Esophagus squamous epithelium (tissue), 5 donors: ENCODE results near the gene ATXN2. TPM values are rescaled to one million over a fixed set of nuclear protein-coding genes. Genes with fewer than 3 reads are reported as not detected.
A peak's percentile ranks its signal among the peaks of the same experiment; 100 is the strongest.

ENCODE experiments used
- DNase-seq: peaks from one replicate; lab custom pipeline; 2025; lab: John Stamatoyannopoulos, UW
- H3K27ac ChIP-seq, 4 donors: fragments of 200-600 bp; sonication (generic); one replicate each; pipeline ENCODE4 v1.5.1; 2016 to 2019; ENCODE audit warnings: mild to moderate bottlenecking in 1 of 4
- H3K27me3 ChIP-seq, 4 donors: fragments of 200-600 bp; sonication (generic); 1 replicate in 3 of 4; 2 replicates in 1 of 4; pipeline versions ENCODE4 v1.5.1 to v1.6.0; 2017 to 2021; ENCODE audit warnings: antibody characterized with exemption in 1 of 4
- H3K36me3 ChIP-seq, 3 donors: fragments of 200-600 bp; sonication (generic); one replicate each; pipeline ENCODE4 v1.5.1; 2016 to 2019
- H3K4me1 ChIP-seq, 3 donors: fragments of 200-600 bp; sonication (generic); one replicate each; pipeline ENCODE4 v1.5.1; 2017 to 2019
- H3K4me3 ChIP-seq, 4 donors: fragments of 200-600 bp; sonication (generic); 1 replicate in 3 of 4; 2 replicates in 1 of 4; pipeline ENCODE4 v1.5.1; 2016 to 2019; ENCODE audit warnings: mild to moderate bottlenecking in 2 of 4, moderate library complexity in 1 of 4
- H3K9me3 ChIP-seq, 3 donors: fragments of 200-600 bp; sonication (generic); one replicate each; pipeline ENCODE4 v1.5.1; 2016 to 2019
- POLR2A ChIP-seq, 4 donors: fragments of 450-650 bp; IDR thresholded peaks; one replicate each; pipeline ENCODE4 v1.6.1; 2017; ENCODE audit warnings: antibody characterized with exemption in 4 of 4, mild to moderate bottlenecking in 4 of 4, moderate library complexity in 3 of 4
- WGBS, 2 donors: methylation state at CpG; one replicate each; pipeline ENCODE4 v1.1.5; 2018; 5-methylcytosine and 5-hydroxymethylcytosine counted together
- intact Hi-C: fragments of 100-400 bp; cut with DNase I; formaldehyde crosslinking; loops from one replicate; pipeline ENCODE4 v1.15.0; 2022
- total RNA-seq, 4 donors: library from RNA; depleted of rRNA; stranded (reverse); fragments of >200 nt; gene quantifications; one replicate each; pipeline ENCODE4 v1.1.0, GENCODE V29; 2016
- TF ChIP-seq, protein P1 (sequence below), 6 experiments: fragments of 450-650 bp in 4 of 6; fragments of 200-600 bp in 2 of 6; sonication (generic) in 2 of 6; IDR thresholded peaks; one replicate each; pipeline ENCODE4 v1.5.1; 2016 to 2019; ENCODE audit warnings: antibody characterized with exemption in 6 of 6, mild to moderate bottlenecking in 4 of 6, moderate library complexity in 4 of 6
- donor health status: DM: yes; HTN: yes; CAD: no.

The ATXN2 gene
- total RNA-seq, 4 donors from 2014 or later = 11.4 to 36.2 (median 25.4) TPM

DNA sequence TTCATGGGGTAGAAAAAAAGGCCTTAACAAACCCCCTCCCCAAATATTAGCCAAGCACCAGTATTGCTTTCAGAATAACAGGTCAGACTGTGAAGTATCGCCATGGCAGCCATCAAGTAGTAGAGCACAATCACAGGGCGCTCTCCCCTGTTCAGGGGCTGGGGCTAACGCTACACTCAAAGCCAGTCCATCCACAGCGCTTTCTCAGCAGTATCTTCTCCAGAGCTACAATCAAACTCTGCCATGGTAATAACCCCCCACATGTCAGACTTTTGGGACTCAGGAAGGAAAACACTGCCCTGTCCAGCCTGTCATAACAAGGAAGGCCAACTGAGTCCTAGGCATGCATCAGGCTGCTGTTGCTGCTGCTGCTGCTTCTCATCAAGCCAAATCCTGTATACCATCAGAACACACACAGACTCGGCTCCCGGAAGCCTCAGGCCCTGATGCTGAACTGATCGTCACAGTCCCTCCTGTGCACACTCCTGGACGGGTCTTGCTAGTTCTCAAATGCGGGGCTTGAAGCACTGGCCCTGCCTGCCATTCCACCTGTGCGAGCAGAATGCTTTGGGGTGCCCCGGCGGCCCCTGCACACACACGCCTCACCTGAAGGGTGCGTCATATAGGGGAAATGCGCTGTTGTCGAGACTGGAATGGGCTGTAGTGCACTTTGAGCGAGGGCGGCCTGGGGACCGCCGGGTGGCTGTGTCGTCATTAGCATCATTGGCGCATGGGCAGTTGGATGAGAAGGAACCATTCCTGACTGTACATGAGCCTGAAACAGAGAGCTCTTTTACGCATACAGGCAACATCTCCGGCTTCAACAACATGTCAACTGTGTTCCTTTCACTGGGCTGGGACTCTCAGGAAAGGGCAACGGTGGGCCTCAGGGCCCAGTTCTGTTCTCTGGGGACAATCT is 145.8 kb downstream of the ATXN2 start:
- Histone ChIP-seq H3K9me3 (no peaks in the 10 kb centered on the region), H3K27ac (no peak overlapping the region), H3K36me3 (peaks cover 19 to 94% (median 34%) of the 10 kb centered on the region in 3 donors), H3K4me3 (no peak overlapping the region), H3K4me1 (peaks cover 0 to 29% (median 0%) of the 10 kb centered on the region in 3 donors), H3K27me3 (no peaks in the 10 kb centered on the region)
- TF ChIP-seq, protein P1, sequence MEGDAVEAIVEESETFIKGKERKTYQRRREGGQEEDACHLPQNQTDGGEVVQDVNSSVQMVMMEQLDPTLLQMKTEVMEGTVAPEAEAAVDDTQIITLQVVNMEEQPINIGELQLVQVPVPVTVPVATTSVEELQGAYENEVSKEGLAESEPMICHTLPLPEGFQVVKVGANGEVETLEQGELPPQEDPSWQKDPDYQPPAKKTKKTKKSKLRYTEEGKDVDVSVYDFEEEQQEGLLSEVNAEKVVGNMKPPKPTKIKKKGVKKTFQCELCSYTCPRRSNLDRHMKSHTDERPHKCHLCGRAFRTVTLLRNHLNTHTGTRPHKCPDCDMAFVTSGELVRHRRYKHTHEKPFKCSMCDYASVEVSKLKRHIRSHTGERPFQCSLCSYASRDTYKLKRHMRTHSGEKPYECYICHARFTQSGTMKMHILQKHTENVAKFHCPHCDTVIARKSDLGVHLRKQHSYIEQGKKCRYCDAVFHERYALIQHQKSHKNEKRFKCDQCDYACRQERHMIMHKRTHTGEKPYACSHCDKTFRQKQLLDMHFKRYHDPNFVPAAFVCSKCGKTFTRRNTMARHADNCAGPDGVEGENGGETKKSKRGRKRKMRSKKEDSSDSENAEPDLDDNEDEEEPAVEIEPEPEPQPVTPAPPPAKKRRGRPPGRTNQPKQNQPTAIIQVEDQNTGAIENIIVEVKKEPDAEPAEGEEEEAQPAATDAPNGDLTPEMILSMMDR (IDR thresholded peaks at IDR 0.05) = no peak
- TF ChIP-seq POLR2A (IDR thresholded peaks at IDR 0.05) = no peak
- 89 to 96% methylated on average over 8 to 13 of the region's 25 CpGs for WGBS, 2 donors
- intact Hi-C loops = no loop called here
- DNase-seq = no peak

DNA sequence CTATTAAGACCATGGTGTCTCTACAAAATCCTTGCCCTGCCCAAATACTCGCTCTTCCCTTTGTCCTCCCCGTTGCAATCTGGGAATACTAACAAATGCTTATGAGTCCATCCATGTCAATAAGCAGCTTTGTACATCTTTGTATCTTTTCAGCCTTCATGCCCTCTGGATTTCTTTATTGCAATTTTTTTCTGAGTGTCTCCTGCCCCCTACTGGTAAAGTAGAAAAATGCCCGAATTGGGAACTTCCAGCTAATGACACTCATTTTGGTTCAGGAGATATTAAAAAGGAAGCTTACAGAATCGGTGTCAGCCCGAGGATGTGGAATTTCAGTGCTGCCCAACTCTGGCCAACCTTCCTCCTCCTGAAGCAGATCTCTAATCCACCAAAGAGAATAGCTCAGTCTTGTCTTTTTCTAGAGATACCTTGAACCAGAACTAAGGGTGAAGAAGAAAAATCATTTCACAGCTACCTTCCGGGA is 147.4 kb downstream of the ATXN2 start:
- Histone ChIP-seq H3K27me3 (no peaks in the 10 kb centered on the region), H3K36me3 (peaks cover 23 to 94% (median 37%) of the 10 kb centered on the region in 3 donors), H3K9me3 (no peaks in the 10 kb centered on the region), H3K4me1 (peaks cover 0 to 45% (median 5%) of the 10 kb centered on the region in 3 donors), H3K4me3 (no peak overlapping the region), H3K27ac (peak overlapping the region in 1 of 4 donors; percentile 1)
- no peak for TF ChIP-seq POLR2A (IDR thresholded peaks at IDR 0.05)
- TF ChIP-seq, protein P1 (IDR thresholded peaks at IDR 0.05) = peak; percentile 69 to 87 (median 76)
- DNase-seq = no peak
- 21 to 23% methylated on average over 6 of the region's 6 CpGs for WGBS, 2 donors
- intact Hi-C loops = no loop called here

DNA sequence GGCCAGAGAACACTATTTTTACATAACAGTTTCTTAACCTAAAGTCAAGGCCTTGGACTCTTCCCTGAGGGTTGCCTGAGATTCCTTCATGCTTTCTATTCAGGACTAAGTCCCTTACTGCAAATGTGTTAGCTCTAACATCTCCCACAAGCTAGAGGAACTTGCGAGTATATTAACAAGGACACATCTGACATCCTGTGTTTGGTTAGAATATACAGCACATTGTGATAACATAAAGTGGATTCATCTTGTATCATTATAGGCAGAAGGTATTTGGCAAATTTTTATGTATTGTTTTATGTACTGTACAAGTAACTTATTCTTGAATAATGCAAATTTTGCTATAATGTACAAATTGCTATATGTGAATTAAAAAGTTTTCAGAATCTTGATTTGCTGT is 147.9 kb downstream of the ATXN2 start:
- intact Hi-C loops = no loop called here
- Histone ChIP-seq H3K36me3 (peaks cover 22 to 94% (median 36%) of the 10 kb centered on the region in 3 donors), H3K27ac (peak overlapping the region in 1 of 4 donors; percentile 1)

DNA sequence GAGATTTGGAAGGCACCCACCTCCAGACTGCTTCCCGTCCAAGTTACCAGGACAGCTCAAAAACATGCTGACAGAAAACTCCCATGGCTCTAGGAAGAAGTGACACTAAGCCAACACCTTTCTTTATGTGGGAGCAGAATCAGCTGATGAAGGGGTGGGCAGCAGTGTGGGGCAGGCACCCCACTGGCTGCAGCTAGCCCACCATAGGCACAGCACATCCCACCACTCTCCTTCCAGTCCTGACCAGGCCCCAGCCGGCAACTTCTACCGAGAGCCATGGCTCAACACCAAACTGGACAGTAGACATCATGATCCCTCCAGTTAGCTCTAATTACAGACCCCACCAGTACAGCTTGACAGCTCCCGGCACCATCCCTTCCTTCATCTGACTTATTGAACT is 148.4 kb downstream of the ATXN2 start:
- intact Hi-C loops = no loop called here
- 89% methylated on average over 4 of the region's 4 CpGs for WGBS, 2 donors
- H3K27me3 ChIP-seq = no peaks in the 10 kb centered on the region
- DNase-seq = no peak
- H3K4me3 ChIP-seq = no peak overlapping the region
- no peaks in the 10 kb centered on the region for H3K9me3 ChIP-seq
- peak overlapping the region in 1 of 4 donors; percentile 36 for H3K27ac ChIP-seq
- H3K4me1 ChIP-seq = peaks cover 0 to 55% (median 16%) of the 10 kb centered on the region in 3 donors
- H3K36me3 ChIP-seq = peaks cover 16 to 94% (median 31%) of the 10 kb centered on the region in 3 donors
- TF ChIP-seq POLR2A (IDR thresholded peaks at IDR 0.05) = no peak
- TF ChIP-seq, protein P1 (IDR thresholded peaks at IDR 0.05) = no peak

More for the DNA sequence above, 147.9 kb downstream of the ATXN2 start:
- Histone ChIP-seq H3K4me3 (no peak overlapping the region), H3K4me1 (peaks cover 0 to 50% (median 10%) of the 10 kb centered on the region in 3 donors), H3K27me3 (no peaks in the 10 kb centered on the region), H3K9me3 (no peaks in the 10 kb centered on the region)
- TF ChIP-seq, protein P1 (IDR thresholded peaks at IDR 0.05) = no peak
- no peak for TF ChIP-seq POLR2A (IDR thresholded peaks at IDR 0.05)
- DNase-seq = no peak
- 53 to 63% methylated on average over 1 of the region's 1 CpG for WGBS, 2 donors
